IMR-90 (cell line): ENCODE data around the gene EML1. TPM values are rescaled to one million over a fixed set of nuclear protein-coding genes. Genes with fewer than 3 reads are reported as not detected.

Experiments
- ATAC-seq: fragments of 200-7000 bp; cut with Tn5 transposase; 2 replicates; pipeline ENCODE4 v1.9.1; 2020; ENCODE audit warnings: low read depth, mild to moderate bottlenecking, moderate library complexity
- BruUV-seq: library from RNA; stranded (reverse); fragments of 400-500 nt; replicated peaks from 2 replicates; lab custom pipeline; 2021; lab: Mats Ljungman, UMichigan
- CTCF ChIA-PET: fragments of 300-600 bp; formaldehyde crosslinking; extraction: SDS; loops from one replicate; lab custom pipeline; 2021; ENCODE audit warnings: antibody characterized with exemption; lab: Yijun Ruan, JAX
- POLR2A ChIA-PET: fragments of 300-600 bp; sonication (Branson Sonifier 250); formaldehyde crosslinking; loops from one replicate; lab custom pipeline; 2022; ENCODE audit warnings: antibody characterized with exemption; ENCODE audit not compliant: unreplicated experiment; lab: Charles Lee
- DNase-seq: peaks from one replicate; pipeline ENCODE4 v3.0.0; 2013
- H2AFZ ChIP-seq: replicated peaks from 2 replicates; pipeline ENCODE3; 2013; ENCODE audit warnings: low read length, mild to moderate bottlenecking; ENCODE audit not compliant: poor library complexity
- H2AK5ac ChIP-seq: 2 replicates; pipeline ENCODE4 v1.6.1; 2013; ENCODE audit warnings: low read depth, low read length, inconsistent platforms
- H2AK9ac ChIP-seq: replicated peaks from 2 replicates; pipeline ENCODE3; 2013; ENCODE audit warnings: mild to moderate bottlenecking, low read depth, low read length, moderate library complexity; ENCODE audit not compliant: poor library complexity
- H2BK120ac ChIP-seq: 2 replicates; pipeline ENCODE4 v1.6.1; 2013; ENCODE audit warnings: low read depth, low read length, inconsistent platforms
- H2BK15ac ChIP-seq: 3 replicates; pipeline ENCODE4 v1.6.1; 2013; ENCODE audit warnings: low read depth, low read length, inconsistent platforms
- H2BK20ac ChIP-seq: 2 replicates; pipeline ENCODE4 v1.6.1; 2013; ENCODE audit warnings: low read depth, mild to moderate bottlenecking, inconsistent platforms, low read length, moderate library complexity
- H2BK5ac ChIP-seq: 2 replicates; pipeline ENCODE4 v1.6.1; 2013; ENCODE audit warnings: mild to moderate bottlenecking, low read depth, low read length, inconsistent platforms; ENCODE audit not compliant: poor library complexity, severe bottlenecking
- H3K14ac ChIP-seq: replicated peaks from 2 replicates; pipeline ENCODE4 v1.6.1; 2013; ENCODE audit warnings: low read depth, low read length, inconsistent platforms
- H3K18ac ChIP-seq: 2 replicates; pipeline ENCODE4 v1.6.1; 2013; ENCODE audit warnings: low read depth, low read length, control low read depth
- H3K23ac ChIP-seq: 2 replicates; pipeline ENCODE4 v1.6.1; 2013; ENCODE audit warnings: low read depth, low read length, inconsistent platforms
- H3K27ac ChIP-seq: 2 replicates; pipeline ENCODE4 v1.5.1; 2013; ENCODE audit warnings: mild to moderate bottlenecking, control low read depth, low read length; ENCODE audit not compliant: insufficient read depth
- H3K27me3 ChIP-seq: 2 replicates; pipeline ENCODE4 v1.6.1; 2013; ENCODE audit warnings: low read length; ENCODE audit not compliant: control insufficient read depth, insufficient read depth
- H3K36me3 ChIP-seq: 2 replicates; pipeline ENCODE4 v1.6.1; 2013; ENCODE audit warnings: low read length, mixed read lengths; ENCODE audit not compliant: control insufficient read depth, insufficient read depth
- H3K4ac ChIP-seq: 2 replicates; pipeline ENCODE4 v1.6.1; 2013; ENCODE audit warnings: low read depth, low read length, inconsistent platforms
- H3K4me1 ChIP-seq: 2 replicates; pipeline ENCODE4 v1.6.1; 2013; ENCODE audit warnings: low read length, mixed read lengths; ENCODE audit not compliant: control insufficient read depth, insufficient read depth
- H3K4me2 ChIP-seq: 2 replicates; pipeline ENCODE4 v1.6.1; 2013; ENCODE audit warnings: low read depth, mild to moderate bottlenecking, control low read depth, low read length, moderate library complexity
- H3K4me3 ChIP-seq: 2 replicates; pipeline ENCODE4 v1.5.1; 2013; ENCODE audit warnings: low read depth, mild to moderate bottlenecking, control low read depth, low read length, moderate library complexity; ENCODE audit not compliant: insufficient read depth
- H3K56ac ChIP-seq: 2 replicates; pipeline ENCODE4 v1.6.1; 2013; ENCODE audit warnings: low read length, inconsistent platforms; ENCODE audit not compliant: insufficient read depth; ENCODE audit errors: extremely low read depth
- H3K79me1 ChIP-seq, 2 experiments: 2 replicates each; pipeline ENCODE4 v1.6.1; 2013; ENCODE audit warnings: low read length in 2 of 2, inconsistent platforms in 1 of 2, low read depth in 1 of 2
- H3K9ac ChIP-seq: 2 replicates; pipeline ENCODE4 v1.6.1; 2013; ENCODE audit warnings: low read depth, low read length, control low read depth
- H3K9me1 ChIP-seq: 2 replicates; pipeline ENCODE4 v1.6.1; 2013; ENCODE audit warnings: low read length, inconsistent platforms; ENCODE audit not compliant: insufficient read depth
- H3K9me3 ChIP-seq: 2 replicates; pipeline ENCODE4 v1.6.1; 2013; ENCODE audit warnings: low read length; ENCODE audit not compliant: control insufficient read depth, insufficient read depth
- H4K20me1 ChIP-seq: 2 replicates; pipeline ENCODE4 v1.6.1; 2013; ENCODE audit warnings: low read length, inconsistent platforms; ENCODE audit not compliant: insufficient read depth
- H4K5ac ChIP-seq: 2 replicates; pipeline ENCODE4 v1.6.1; 2013; ENCODE audit warnings: mild to moderate bottlenecking, low read depth, low read length, control low read depth
- H4K8ac ChIP-seq, 2 experiments: 2 replicates each; pipeline ENCODE4 v1.6.1; 2013; ENCODE audit warnings: low read depth in 2 of 2, low read length in 2 of 2, control low read depth in 1 of 2, inconsistent platforms in 1 of 2
- H4K91ac ChIP-seq: 2 replicates; pipeline ENCODE4 v1.6.1; 2013; ENCODE audit warnings: low read depth, low read length, inconsistent platforms; ENCODE audit not compliant: insufficient read depth
- CEBPB ChIP-seq: IDR thresholded peaks from 2 replicates; pipeline ENCODE4 v1.6.1; 2012; ENCODE audit warnings: low read depth, low read length, improper control_type of control experiment
- CTCF ChIP-seq: conservative IDR thresholded peaks from 2 replicates; pipeline ENCODE4 v1.5.1; 2012; ENCODE audit warnings: mild to moderate bottlenecking, low read depth, low read length, improper control_type of control experiment
- FOS ChIP-seq: fragments of 150-350 bp; IDR thresholded peaks from 2 replicates; pipeline ENCODE4 v1.6.1; 2016; ENCODE audit warnings: low read depth, low read length
- MXI1 ChIP-seq: IDR thresholded peaks from 2 replicates; pipeline ENCODE4 v1.6.1; 2012; ENCODE audit warnings: low read depth, mild to moderate bottlenecking, low read length, moderate library complexity, borderline replicate concordance
- NFE2L2 ChIP-seq: fragments of 150-350 bp; IDR thresholded peaks from 2 replicates; pipeline ENCODE4 v1.6.1; 2016; ENCODE audit warnings: low read depth, mild to moderate bottlenecking, low read length
- POLR2A ChIP-seq: IDR thresholded peaks from 2 replicates; pipeline ENCODE4 v1.6.1; 2012; ENCODE audit warnings: mild to moderate bottlenecking, low read depth, low read length
- RAD21 ChIP-seq: IDR thresholded peaks from 2 replicates; pipeline ENCODE4 v1.6.1; 2012; ENCODE audit warnings: low read length, improper control_type of control experiment
- RCOR1 ChIP-seq: IDR thresholded peaks from 2 replicates; pipeline ENCODE4 v1.6.1; 2012; ENCODE audit warnings: mild to moderate bottlenecking, low read length, improper control_type of control experiment; ENCODE audit not compliant: insufficient replicate concordance
- RFX5 ChIP-seq: IDR thresholded peaks from 2 replicates; pipeline ENCODE4 v1.8.0; 2012; ENCODE audit warnings: low read depth, mild to moderate bottlenecking, low read length, moderate library complexity
- USF2 ChIP-seq: fragments of 150-350 bp; IDR thresholded peaks from 2 replicates; pipeline ENCODE4 v1.6.1; 2017; ENCODE audit warnings: mild to moderate bottlenecking, antibody characterized with exemption, low read length, low read depth
- WGBS, 2 experiments: methylation state at CpG; one replicate each; pipeline versions ENCODE4 v1.1.5 to v1.1.7; 2013; ENCODE audit warnings: missing lambda C conversion rate in 2 of 2; ENCODE audit not compliant: insufficient read length in 1 of 2; ENCODE audit errors: extremely low coverage in 2 of 2; 5-methylcytosine and 5-hydroxymethylcytosine counted together
- dilution Hi-C: fragments of 300-500 bp; cut with HindIII; formaldehyde crosslinking; loops from one replicate; pipeline ENCODE4 v1.14.3; 2018; ENCODE audit warnings: low sequenced_read_pairs; ENCODE audit not compliant: unreplicated experiment
- in situ Hi-C: fragments of 300-500 bp; cut with MboI; formaldehyde crosslinking; loops from 3 replicates; pipeline ENCODE4 v1.14.3; 2019; ENCODE audit warnings: low sequenced_read_pairs, inconsistent platforms, mixed read lengths
- intact Hi-C: fragments of 100-400 bp; cut with micrococcal nuclease; formaldehyde crosslinking; loops from 2 replicates; pipeline ENCODE4 v1.10.0; 2022
- polyA plus RNA-seq, 3 experiments: library from polyadenylated mRNA; depleted of rRNA; stranded (reverse); fragments of >200 nt; gene quantifications; 2 replicates each; pipeline ENCODE4 v1.2.3, GENCODE V29; 2012; ENCODE audit warnings: low replicate concordance in 1 of 3
- total RNA-seq: library from RNA; depleted of rRNA; stranded (reverse); fragments of >200 nt; gene quantifications from 2 replicates; pipeline ENCODE4 v1.2.3, GENCODE V29; 2012

EML1 gene
- total and polyA plus RNA-seq, 2 of the 4 experiments (the other 2 are of a cell fraction) = 14.0 to 42.3 TPM

GRCh38 chr14:99955826-99956455 is 162.7 kb downstream of the EML1 start:
- ATAC-seq (peak; percentile 17; the same call in 1 of the 2 replicates), DNase-seq (no peak)
- Histone ChIP-seq H3K79me1 (no peaks in the 10 kb centered on the region), H2BK5ac (no peak overlapping the region), H4K20me1 (no peaks in the 10 kb centered on the region), H3K4me2 (no peak overlapping the region), H2BK20ac (no peak overlapping the region), H3K36me3 (no peaks in the 10 kb centered on the region), H3K9me3 (no peaks in the 10 kb centered on the region), H2BK120ac (no peak overlapping the region), H3K4ac (no peak overlapping the region), H3K14ac (no peak overlapping the region), H2AFZ (no peak overlapping the region), H2AK5ac (no peak overlapping the region), H4K91ac (no peak overlapping the region), H3K23ac (no peak overlapping the region), H3K9me1 (no peaks in the 10 kb centered on the region), H3K9ac (no peak overlapping the region), H3K27me3 (peaks cover 21% of the 10 kb centered on the region), H4K5ac (no peak overlapping the region), H3K56ac (no peak overlapping the region), H2AK9ac (no peak overlapping the region), H3K4me1 (no peaks in the 10 kb centered on the region), H3K4me3 (no peak overlapping the region), H2BK15ac (no peak overlapping the region), H3K18ac (no peak overlapping the region), H3K27ac (no peak overlapping the region), H4K8ac (no peak overlapping the region)
- no CpG with 5 or more reads among the region's 7 CpGs for WGBS, 2 experiments
- ChIA-PET POLR2A (interaction anchor here (0.5 kb wide), 1 partner anchor 20 kb away, joined by 6 read pairs; no protein-coding TSS in a partner anchor), CTCF (no interaction called here)
- dilution Hi-C loops (no loop called here), in situ Hi-C loops (no loop called here), intact Hi-C loops (no loop called here)
- TF ChIP-seq CTCF (no peak), MXI1 (no peak), USF2 (no peak), FOS (no peak), RFX5 (no peak), RAD21 (no peak), CEBPB (no peak), POLR2A (no peak), NFE2L2 (no peak), RCOR1 (no peak)
- BruUV-seq = no TSS peak
